ENCODE results near the gene HIVEP3. TPM values are rescaled to one million over a fixed set of nuclear protein-coding genes. Genes with fewer than 3 reads are reported as not detected.

Gene HIVEP3
- total RNA-seq, 2 donors from 2014 or later = 0.13 to 0.99 TPM

- Histone ChIP-seq H3K9ac (ENCODE audit: extremely low read depth, low read length, poor library complexity, severe bottlenecking) (no peak overlapping the region), H3K4me1 (ENCODE audit: control insufficient read depth, insufficient read depth, low read length) (no peaks in the 10 kb centered on the region), H3K9me3 (ENCODE audit: control insufficient read depth, low read length) (no peaks in the 10 kb centered on the region), H3K36me3 (ENCODE audit: control insufficient read depth, insufficient read depth, low read length) (no peaks in the 10 kb centered on the region), H3K27me3 (ENCODE audit: control insufficient read depth, insufficient read depth, low read length, poor library complexity, severe bottlenecking) (no peaks in the 10 kb centered on the region), H3K4me3 (ENCODE audit: low read length) (no peak overlapping the region), H3K27ac (ENCODE audit: low read depth, low read length) (no peak overlapping the region)
- no peak for TF ChIP-seq CTCF (conservative IDR thresholded peaks at IDR 0.05)
- WGBS, 2 experiments (ENCODE audit: insufficient coverage in 1 of 2, insufficient read length in 1 of 2) = 89 to 95% methylated on average over 9 of the region's 9 CpGs
- no peak for DNase-seq
- no peaks in the 10 kb centered on the region for H3K36me3 Mint-ChIP-seq (ENCODE audit: low read depth)
- no peak overlapping the region for H3K4me3 Mint-ChIP-seq
- no peaks in the 10 kb centered on the region for H3K27me3 Mint-ChIP-seq (ENCODE audit: insufficient read depth)
- H3K9me3 Mint-ChIP-seq = no peaks in the 10 kb centered on the region
- H3K27ac Mint-ChIP-seq = no peak overlapping the region
- no peaks in the 10 kb centered on the region for H3K4me1 Mint-ChIP-seq
Observed at GRCh38 chr1:41631154-41631553, 287.6 kb downstream of the HIVEP3 start.

GRCh38 chr1:41629571-41629970 is 289.2 kb downstream of the HIVEP3 start:
- Histone ChIP-seq H3K9me3 (ENCODE audit: control insufficient read depth, low read length) (no peaks in the 10 kb centered on the region), H3K4me1 (ENCODE audit: control insufficient read depth, insufficient read depth, low read length) (no peaks in the 10 kb centered on the region), H3K9ac (ENCODE audit: extremely low read depth, low read length, poor library complexity, severe bottlenecking) (no peak overlapping the region), H3K27ac (ENCODE audit: low read depth, low read length) (no peak overlapping the region), H3K4me3 (ENCODE audit: low read length) (no peak overlapping the region), H3K36me3 (ENCODE audit: control insufficient read depth, insufficient read depth, low read length) (no peaks in the 10 kb centered on the region), H3K27me3 (ENCODE audit: control insufficient read depth, insufficient read depth, low read length, poor library complexity, severe bottlenecking) (no peaks in the 10 kb centered on the region)
- H3K9me3 Mint-ChIP-seq = no peaks in the 10 kb centered on the region
- 85 to 94% methylated on average over 8 to 9 of the region's 9 CpGs for WGBS, 2 experiments (ENCODE audit: insufficient coverage in 1 of 2, insufficient read length in 1 of 2)
- H3K4me3 Mint-ChIP-seq = no peak overlapping the region
- no peak for TF ChIP-seq CTCF (conservative IDR thresholded peaks at IDR 0.05)
- no peaks in the 10 kb centered on the region for H3K4me1 Mint-ChIP-seq
- peak; percentile 13 for DNase-seq
- H3K27me3 Mint-ChIP-seq (ENCODE audit: insufficient read depth) = no peaks in the 10 kb centered on the region
- no peaks in the 10 kb centered on the region for H3K36me3 Mint-ChIP-seq (ENCODE audit: low read depth)
- H3K27ac Mint-ChIP-seq = no peak overlapping the region

DNA sequence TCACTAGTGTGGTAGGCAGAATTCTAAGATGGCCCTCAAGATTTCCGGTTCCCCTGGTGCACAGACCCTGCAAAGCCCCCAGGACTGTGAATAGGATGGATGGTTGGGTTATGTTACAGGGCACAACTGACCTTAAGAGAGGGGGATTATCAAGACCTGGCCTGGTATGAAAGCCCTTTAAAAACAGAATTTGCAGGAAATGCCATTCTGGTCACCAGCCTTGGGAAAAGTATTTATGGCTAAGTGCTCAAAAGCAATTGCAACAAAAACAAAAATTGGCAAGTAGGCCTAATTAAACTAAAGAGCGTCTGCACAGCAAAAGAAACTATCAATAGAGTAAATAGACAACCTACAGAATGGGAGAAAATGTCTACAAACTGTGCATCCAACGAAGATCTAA is 289.6 kb downstream of the HIVEP3 start:
- H3K36me3 ChIP-seq (ENCODE audit: control insufficient read depth, insufficient read depth, low read length) = no peaks in the 10 kb centered on the region
- no peak overlapping the region for H3K4me3 Mint-ChIP-seq
- H3K9ac ChIP-seq (ENCODE audit: extremely low read depth, low read length, poor library complexity, severe bottlenecking) = no peak overlapping the region
- H3K9me3 ChIP-seq (ENCODE audit: control insufficient read depth, low read length) = no peaks in the 10 kb centered on the region
- H3K36me3 Mint-ChIP-seq (ENCODE audit: low read depth) = no peaks in the 10 kb centered on the region
- DNase-seq = peak; percentile 1
- no peaks in the 10 kb centered on the region for H3K4me1 ChIP-seq (ENCODE audit: control insufficient read depth, insufficient read depth, low read length)
- TF ChIP-seq CTCF (conservative IDR thresholded peaks at IDR 0.05) = no peak
- H3K27ac ChIP-seq (ENCODE audit: low read depth, low read length) = no peak overlapping the region
- 90 to 91% methylated on average over 2 to 3 of the region's 3 CpGs for WGBS, 2 experiments (ENCODE audit: insufficient coverage in 1 of 2, insufficient read length in 1 of 2)
- no peak overlapping the region for H3K4me3 ChIP-seq (ENCODE audit: low read length)
- H3K9me3 Mint-ChIP-seq = no peaks in the 10 kb centered on the region
- H3K27me3 Mint-ChIP-seq (ENCODE audit: insufficient read depth) = no peaks in the 10 kb centered on the region
- no peaks in the 10 kb centered on the region for H3K27me3 ChIP-seq (ENCODE audit: control insufficient read depth, insufficient read depth, low read length, poor library complexity, severe bottlenecking)
- no peak overlapping the region for H3K27ac Mint-ChIP-seq
- no peaks in the 10 kb centered on the region for H3K4me1 Mint-ChIP-seq
